Small intestine (tissue), 7 donors: ENCODE results near the gene HOXA4. TPM values are rescaled to one million over a fixed set of nuclear protein-coding genes. Genes with fewer than 3 reads are reported as not detected.

Experiments used
- DNase-seq, 2 donors: peaks; one replicate each; pipeline versions ENCODE4 v3.0.0 to v3.0.0-alpha.2; 2013
- FAIRE-seq: peaks from 2 replicates; lab custom pipeline; 2012; peaks lifted over from hg19 to GRCh38; lab: Jason Lieb, UNC
- H3K27ac ChIP-seq, 3 donors: one replicate each; pipeline ENCODE4 v1.5.1; 2013; ENCODE audit warnings: low read length in 2 of 3, mild to moderate bottlenecking in 2 of 3, control low read depth in 1 of 3, inconsistent platforms in 1 of 3, low read depth in 1 of 3, moderate library complexity in 1 of 3
- H3K27me3 ChIP-seq, 3 donors: one replicate each; pipeline ENCODE4 v1.6.1; 2013; ENCODE audit warnings: low read length in 3 of 3, inconsistent platforms in 1 of 3; ENCODE audit not compliant: control insufficient read depth in 3 of 3, insufficient read depth in 3 of 3
- H3K36me3 ChIP-seq, 3 donors: one replicate each; pipeline ENCODE4 v1.6.1; 2013; ENCODE audit warnings: low read length in 3 of 3, inconsistent platforms in 1 of 3, low read depth in 1 of 3, mild to moderate bottlenecking in 1 of 3, moderate library complexity in 1 of 3; ENCODE audit not compliant: control insufficient read depth in 3 of 3, insufficient read depth in 2 of 3
- H3K4me1 ChIP-seq, 3 donors: one replicate each; pipeline ENCODE4 v1.6.1; 2013; ENCODE audit warnings: low read length in 2 of 3, inconsistent platforms in 1 of 3, low read depth in 1 of 3, mild to moderate bottlenecking in 1 of 3, moderate library complexity in 1 of 3; ENCODE audit not compliant: control insufficient read depth in 3 of 3, insufficient read depth in 2 of 3
- H3K4me3 ChIP-seq, 3 donors: one replicate each; pipeline ENCODE4 v1.5.1; 2013; ENCODE audit warnings: low read length in 3 of 3, control low read depth in 1 of 3, inconsistent platforms in 1 of 3, low read depth in 1 of 3, mild to moderate bottlenecking in 1 of 3, moderate library complexity in 1 of 3
- H3K9me3 ChIP-seq, 2 donors: one replicate each; pipeline ENCODE4 v1.6.1; 2013; ENCODE audit warnings: low read depth in 1 of 2, low read length in 1 of 2; ENCODE audit not compliant: control insufficient read depth in 2 of 2, insufficient read depth in 1 of 2
- WGBS, 3 donors: extraction: QIAGEN DNeasy Blood & Tissue Kit; methylation state at CpG; one replicate each; pipeline ENCODE4 v1.1.7; 2013; 5-methylcytosine and 5-hydroxymethylcytosine counted together
- polyA plus RNA-seq, 4 donors: library from polyadenylated mRNA; stranded (reverse) in 3 of 4; unstranded in 1 of 4; fragments of 200-250 nt in 3 of 4; fragments of 120-200 nt in 1 of 4; gene quantifications; one replicate each; pipeline versions ENCODE4 v1.2.1 to v1.2.3, GENCODE V29; 2013
- donor health status: healthy with polysubstance abuse.
- donor health status: control.
- donor health status: control.
- donor health status: Bipolar disorder and iron deficiency.
- donor health status: healthy.

HOXA4 gene
- polyA plus RNA-seq, 4 donors = 2.4 to 15.3 (median 7.9) TPM; not detected in 1

DNA sequence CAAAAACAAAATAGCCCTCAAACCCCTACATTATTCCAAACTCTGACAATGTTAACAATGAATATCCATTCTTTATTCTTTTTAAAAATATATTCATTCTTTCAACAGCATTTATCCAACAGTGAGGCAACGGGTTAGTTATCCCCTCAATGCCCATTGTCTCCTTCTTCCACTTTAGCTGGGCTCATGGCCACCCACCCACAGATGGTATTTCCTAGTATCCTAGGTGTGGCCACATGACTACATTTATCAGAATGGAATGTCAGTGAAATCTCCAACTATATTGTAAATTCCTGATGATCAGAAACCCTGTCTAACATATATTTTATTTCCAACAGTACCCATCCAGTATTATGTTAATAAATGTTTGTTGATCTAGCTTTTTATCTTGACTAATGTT is 48.4 kb downstream of the HOXA4 start:
- no peaks in the 10 kb centered on the region for H3K36me3 ChIP-seq
- FAIRE-seq (no peak), DNase-seq (no peak)
- H3K4me1 ChIP-seq = peaks cover 0 to 2% (median 0%) of the 10 kb centered on the region in 3 donors
- peaks cover 0 to 2% (median 0%) of the 10 kb centered on the region in 3 donors for H3K27me3 ChIP-seq
- H3K27ac ChIP-seq = no peak overlapping the region
- 73 to 95% (median 91%) methylated on average over 1 of the region's 1 CpG for WGBS, 3 donors
- H3K9me3 ChIP-seq = no peaks in the 10 kb centered on the region
- no peak overlapping the region for H3K4me3 ChIP-seq

DNA sequence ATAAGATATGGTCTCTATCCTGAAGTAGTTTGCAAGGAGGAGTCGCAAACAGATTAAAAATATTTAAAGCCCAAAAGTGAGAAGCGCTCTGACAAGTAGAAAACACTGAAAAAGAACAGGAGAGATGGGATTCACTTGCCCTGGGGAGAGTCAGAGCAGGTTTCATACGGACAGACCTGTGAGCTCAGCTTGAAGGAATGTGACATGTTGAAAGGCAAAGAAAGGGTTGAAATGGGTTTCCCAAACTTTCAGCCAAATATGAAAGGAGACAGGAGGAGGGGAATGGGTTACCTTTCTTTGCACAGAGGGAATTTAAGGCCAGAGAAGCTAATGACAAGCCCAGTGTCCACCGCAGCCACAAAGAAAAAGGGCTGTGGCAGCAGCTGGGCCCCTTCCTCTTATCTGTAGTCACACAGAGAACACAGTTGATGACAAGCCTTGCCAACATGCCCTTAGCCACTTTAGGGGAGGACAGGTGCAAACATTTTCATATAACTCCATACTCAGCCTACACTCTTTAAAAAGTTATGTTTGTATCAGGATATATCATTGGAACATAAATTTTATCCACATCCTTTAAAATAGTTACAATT is 49.6 kb downstream of the HOXA4 start:
- peak in 1 of 2 donors; percentile 48 for DNase-seq
- H3K4me3 ChIP-seq = no peak overlapping the region
- H3K27ac ChIP-seq = no peak overlapping the region
- no peaks in the 10 kb centered on the region for H3K9me3 ChIP-seq
- no peaks in the 10 kb centered on the region for H3K27me3 ChIP-seq
- 62 to 80% (median 77%) methylated on average over 4 of the region's 4 CpGs for WGBS, 3 donors
- no peaks in the 10 kb centered on the region for H3K36me3 ChIP-seq
- no peak for FAIRE-seq
- peaks cover 0 to 2% (median 0%) of the 10 kb centered on the region in 3 donors for H3K4me1 ChIP-seq

- H3K27ac ChIP-seq = no peak overlapping the region
- 91 to 94% (median 93%) methylated on average over 1 of the region's 1 CpG for WGBS, 3 donors
- DNase-seq (peak in 1 of 2 donors; percentile 31), FAIRE-seq (no peak)
- no peak overlapping the region for H3K4me3 ChIP-seq
- H3K9me3 ChIP-seq = no peaks in the 10 kb centered on the region
- peaks cover 0 to 3% (median 2%) of the 10 kb centered on the region in 3 donors for H3K4me1 ChIP-seq
- H3K27me3 ChIP-seq = no peaks in the 10 kb centered on the region
- H3K36me3 ChIP-seq = no peaks in the 10 kb centered on the region
These were observed 51.2 kb downstream of the HOXA4 start for GRCh38 chr7:27079234-27079975.

DNA sequence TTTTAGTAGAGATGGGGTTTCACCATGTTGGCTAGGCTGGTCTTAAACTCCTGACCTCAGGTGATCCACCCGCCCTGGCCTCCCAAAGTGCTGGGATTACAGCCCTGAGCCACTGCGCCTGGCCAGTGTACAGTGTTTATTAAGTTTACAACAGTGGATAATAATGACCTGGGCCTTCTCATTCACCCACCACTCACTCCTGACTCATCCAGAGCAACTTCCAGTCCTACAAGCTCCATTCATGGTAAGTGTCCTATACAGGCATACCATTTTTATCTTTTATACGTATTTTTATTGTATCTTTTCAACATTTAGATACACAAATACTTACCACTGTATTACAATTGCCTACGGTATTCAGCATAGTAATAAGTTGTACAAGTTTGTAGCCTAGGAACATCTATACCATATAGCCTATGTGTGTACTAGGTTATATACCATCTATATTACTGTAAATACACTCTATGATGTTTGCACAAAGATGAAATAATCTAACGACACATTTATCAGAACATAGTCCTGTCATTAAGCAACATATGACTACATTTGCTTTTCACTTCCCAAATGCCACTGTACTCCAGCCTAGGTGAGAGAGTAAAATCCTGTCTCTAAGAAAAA is 51.8 kb downstream of the HOXA4 start:
- 79 to 89% (median 81%) methylated on average over 5 of the region's 5 CpGs for WGBS, 3 donors
- DNase-seq (no peak), FAIRE-seq (no peak)
- Histone ChIP-seq H3K27me3 (no peaks in the 10 kb centered on the region), H3K27ac (no peak overlapping the region), H3K4me3 (no peak overlapping the region), H3K36me3 (no peaks in the 10 kb centered on the region), H3K9me3 (no peaks in the 10 kb centered on the region), H3K4me1 (peaks cover 0 to 4% (median 2%) of the 10 kb centered on the region in 3 donors)

Other genes with a start within 250 kb of the HOXA4 start
- gene HOXA1, start 34.8 kb downstream of the HOXA4 start, polyA plus RNA-seq = 1 to 10 TPM in 1 of 4 donors, under 1 TPM in 2, not detected in 1; 0.49 to 4.5 (median 0.81) TPM
- 1 to 10 TPM in 1 of 4 donors, under 1 TPM in 1, not detected in 2; 0.97 to 6.9 TPM for gene HOXA2, start 28.1 kb downstream of the HOXA4 start, polyA plus RNA-seq
- gene HOXA5, start 12.9 kb upstream of the HOXA4 start, polyA plus RNA-seq = 10 to 100 TPM in 1 of 4 donors, 1 to 10 TPM in 2, under 1 TPM in 1; 0.45 to 44.0 (median 5.1) TPM
- 10 to 100 TPM in 1 of 4 donors, under 1 TPM in 2, not detected in 1; 0.46 to 29.7 (median 0.81) TPM for gene HOXA6, start 17.0 kb upstream of the HOXA4 start, polyA plus RNA-seq
- 10 to 100 TPM in 1 of 4 donors, 1 to 10 TPM in 1, under 1 TPM in 2; 0.45 to 47.4 (median 1.9) TPM for gene HOXA3, start 21.8 kb upstream of the HOXA4 start, polyA plus RNA-seq
- gene HOXA7, start 25.9 kb upstream of the HOXA4 start, polyA plus RNA-seq = 10 to 100 TPM in 1 of 4 donors, 1 to 10 TPM in 2, not detected in 1; 1.1 to 16.9 (median 1.9) TPM
- 10 to 100 TPM in 1 of 4 donors, under 1 TPM in 1, not detected in 2; 0.28 to 74.3 TPM for gene HOXA9, start 34.8 kb upstream of the HOXA4 start, polyA plus RNA-seq
- gene HOXA10, start 43.6 kb upstream of the HOXA4 start, polyA plus RNA-seq = 10 to 100 TPM in 1 of 4 donors, under 1 TPM in 1, not detected in 2; 0.06 to 19.8 TPM
- under 1 TPM in 1 of 4 donors, not detected in 3; 0.04 TPM for gene HOXA11, start 54.5 kb upstream of the HOXA4 start, polyA plus RNA-seq
- gene HOXA13, start 69.3 kb upstream of the HOXA4 start, polyA plus RNA-seq = under 1 TPM in 1 of 4 donors, not detected in 3; 0.01 TPM
- not detected for gene EVX1, start 112.0 kb upstream of the HOXA4 start, polyA plus RNA-seq